EH (cell line): Measurements from ENCODE around the gene POMT1.
A peak's percentile ranks its signal among the peaks of the same experiment; 100 is the strongest.

ENCODE experiments used
- DNase-seq: peaks from one replicate; pipeline ENCODE4 v3.0.0-alpha.2; 2015; ENCODE audit warnings: low read depth

Gene POMT1

GRCh38 chr9:131476777-131477345, 25.9 kb upstream of the POMT1 start:
- DNase-seq: no peak

- DNase-seq: no peak
Observed at GRCh38 chr9:131477367-131477766, 25.4 kb upstream of the POMT1 start.

GRCh38 chr9:131477816-131478419, 24.8 kb upstream of the POMT1 start:
- DNase-seq: no peak

GRCh38 chr9:131478421-131478868, 24.3 kb upstream of the POMT1 start:
- peak; percentile 36 for DNase-seq

- no peak for DNase-seq
Observed at GRCh38 chr9:131478911-131479310, 23.8 kb upstream of the POMT1 start.

GRCh38 chr9:131480258-131480657, 22.5 kb upstream of the POMT1 start:
- DNase-seq: no peak

- no peak for DNase-seq
Observed at GRCh38 chr9:131481441-131482342, 21.0 kb upstream of the POMT1 start.

GRCh38 chr9:131482343-131483006, 20.2 kb upstream of the POMT1 start:
- no peak for DNase-seq

- no peak for DNase-seq
Observed at GRCh38 chr9:131483319-131484050, 19.2 kb upstream of the POMT1 start.

- no peak for DNase-seq
Observed at GRCh38 chr9:131484051-131484445, 18.7 kb upstream of the POMT1 start.

GRCh38 chr9:131484560-131485185, 18.0 kb upstream of the POMT1 start:
- DNase-seq: no peak

GRCh38 chr9:131485206-131485605, 17.5 kb upstream of the POMT1 start:
- no peak for DNase-seq

GRCh38 chr9:131485728-131486422, 16.8 kb upstream of the POMT1 start:
- DNase-seq: no peak

GRCh38 chr9:131487001-131487400, 15.7 kb upstream of the POMT1 start:
- no peak for DNase-seq

GRCh38 chr9:131487621-131488031, 15.1 kb upstream of the POMT1 start:
- DNase-seq: no peak

GRCh38 chr9:131490514-131490913, 12.2 kb upstream of the POMT1 start:
- no peak for DNase-seq

- DNase-seq: no peak
Observed at GRCh38 chr9:131491001-131491710, 11.6 kb upstream of the POMT1 start.

GRCh38 chr9:131492070-131492469, 10.6 kb upstream of the POMT1 start:
- DNase-seq: no peak

- DNase-seq: no peak
Observed at GRCh38 chr9:131494296-131494870, 8.3 kb upstream of the POMT1 start.

- no peak for DNase-seq
Observed at GRCh38 chr9:131495785-131496184, 6.9 kb upstream of the POMT1 start.
